GM12891 (cell line): ENCODE data around the gene MED12L.

Source experiments
- POLR2A ChIP-seq: IDR thresholded peaks from 2 replicates; pipeline ENCODE4 v1.6.1; 2011; ENCODE audit warnings: low read depth, low read length, control low read depth
- POLR2AphosphoS5 ChIP-seq: IDR thresholded peaks from 2 replicates; pipeline ENCODE4 v1.6.1; 2011; ENCODE audit warnings: low read depth, low read length, control low read depth
- TAF1 ChIP-seq: IDR thresholded peaks from 2 replicates; pipeline ENCODE4 v1.6.1; 2011; ENCODE audit warnings: low read depth, low read length, control low read depth

DNA sequence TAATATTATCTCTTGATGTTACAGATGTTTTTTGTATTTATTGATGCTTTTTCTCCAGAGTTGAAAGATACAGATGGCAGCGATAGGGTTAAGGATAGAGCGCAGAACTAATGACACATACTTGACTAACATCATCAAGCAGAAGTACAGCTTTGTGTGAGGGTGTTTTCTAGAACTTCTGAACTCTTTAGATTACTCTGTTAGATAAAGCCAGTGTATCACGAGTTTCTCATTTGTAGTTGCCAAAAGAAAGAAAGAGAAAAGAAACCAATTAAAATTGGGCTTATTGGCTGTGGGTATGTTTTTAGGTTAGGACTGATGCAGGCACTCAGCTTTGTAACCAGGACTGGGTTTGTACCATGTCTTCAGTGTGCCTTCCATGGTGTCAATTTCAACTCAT lies 124.2 kb downstream of the MED12L start:
- TF ChIP-seq TAF1: no peak
- no peak for TF ChIP-seq POLR2AphosphoS5
- TF ChIP-seq POLR2A: no peak
